A549 treated with DMSO at 1 μM for 4 hours (cell line): Measurements from ENCODE around the gene NLGN4X. TPM values are rescaled to one million over a fixed set of nuclear protein-coding genes. Genes with fewer than 3 reads are reported as not detected.

Experiments
- total RNA-seq: library from RNA; stranded (reverse); fragments of 200-300 nt; extraction: Qiagen RNA extraction; gene quantifications from 5 replicates; pipeline ENCODE4 v1.2.3, GENCODE V29; 2022; ENCODE audit warnings: low read depth

NLGN4X gene
- total RNA-seq = 0.01 to 0.07 TPM in 2 of 5 replicates, not detected in the others

DNA sequence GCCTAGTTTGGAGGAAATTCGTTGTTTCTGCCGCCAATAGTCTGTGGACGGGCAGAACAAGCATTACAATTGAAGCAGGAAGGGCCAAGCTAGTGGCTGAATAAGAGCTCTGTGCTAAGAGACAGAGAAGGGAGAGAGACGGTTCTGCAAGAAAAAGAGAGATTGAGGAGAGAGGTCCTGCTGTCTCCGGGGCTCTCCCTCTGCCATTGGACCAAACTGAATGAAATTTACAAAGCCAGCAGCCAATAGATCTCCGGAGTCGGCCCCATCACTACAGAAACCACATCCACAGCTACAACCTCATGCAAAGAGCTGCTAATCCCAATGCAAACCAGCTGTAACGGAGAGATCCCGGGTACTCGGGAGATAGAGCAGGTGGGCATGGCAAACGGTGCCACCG lies at the start of gene NLGN4X:
NLGN4X (minus strand) TSS at position 148 of the 400 bp plus-strand sequence. CDS start 77,401 bp downstream, outside the sequence.

